Activated CD8-positive, alpha-beta memory T cell treated with anti-CD3 and anti-CD28 coated beads, Interleukin-2, amount 10 ng/mL, durations not matched to agents 7 days and 5 days (primary cell): Measurements from ENCODE around the gene PAK5. TPM values are rescaled to one million over a fixed set of nuclear protein-coding genes. Genes with fewer than 3 reads are reported as not detected.

Experiments
- ATAC-seq: fragments of 150-1000 bp; cut with Tn5 transposase; one replicate; pipeline ENCODE4 v1.10.0; 2021; ENCODE audit warnings: moderate library complexity
- CTCF ChIA-PET: fragments of 350-600 bp; sonication (Branson Sonifier 250); formaldehyde crosslinking; loops from one replicate; lab custom pipeline; 2021; ENCODE audit warnings: antibody characterized with exemption; lab: Charles Lee
- DNase-seq: peaks from one replicate; pipeline ENCODE4 v3.0.0-alpha.2; 2020
- H3K27ac Mint-ChIP-seq: one replicate; pipeline ENCODE4 v1.8.0; 2021; ENCODE audit warnings: mild to moderate bottlenecking, mixed read lengths
- H3K27me3 Mint-ChIP-seq: one replicate; pipeline ENCODE4 v1.8.0; 2021; ENCODE audit warnings: mixed read lengths
- H3K36me3 Mint-ChIP-seq: one replicate; pipeline ENCODE4 v1.8.0; 2021; ENCODE audit warnings: mild to moderate bottlenecking, mixed read lengths
- H3K4me1 Mint-ChIP-seq: one replicate; pipeline ENCODE4 v1.8.0; 2021; ENCODE audit warnings: mixed read lengths
- H3K4me3 Mint-ChIP-seq: one replicate; pipeline ENCODE4 v1.8.0; 2021; ENCODE audit warnings: mild to moderate bottlenecking, moderate library complexity, mixed read lengths
- H3K9me3 Mint-ChIP-seq: one replicate; pipeline ENCODE4 v1.8.0; 2022; ENCODE audit warnings: low read depth, mixed read lengths
- total RNA-seq, 2 experiments: library from RNA; stranded (reverse); gene quantifications; one replicate each; pipeline ENCODE4 v1.2.3, GENCODE V29; 2021

The PAK5 gene
- total RNA-seq, 2 experiments from 2014 or later: not detected

DNA sequence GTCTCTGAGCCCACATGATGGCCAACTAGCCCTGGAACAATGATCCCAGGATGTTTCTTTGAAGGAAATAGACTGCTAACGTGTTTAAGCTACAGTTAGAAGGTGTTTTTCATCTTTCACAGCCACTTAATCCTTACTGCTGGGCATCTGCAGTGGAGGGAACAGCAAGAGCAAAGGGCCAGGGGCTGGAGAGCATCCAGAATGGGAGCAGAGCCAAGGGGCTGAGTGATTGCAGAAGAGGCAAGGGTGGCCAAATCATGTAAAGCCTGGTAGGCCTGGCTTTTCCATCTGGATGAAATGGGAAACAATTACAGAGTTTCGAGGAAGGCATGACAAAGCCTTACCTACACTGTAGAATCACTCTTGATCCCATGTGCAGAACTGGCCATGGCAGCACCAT lies 343.2 kb downstream of the PAK5 start:
- no peak overlapping the region for H3K4me3 Mint-ChIP-seq
- H3K36me3 Mint-ChIP-seq: no peaks in the 10 kb centered on the region
- ATAC-seq (no peak), DNase-seq (no peak)
- H3K9me3 Mint-ChIP-seq: peaks cover 2% of the 10 kb centered on the region
- CTCF ChIA-PET: no interaction called here
- no peak overlapping the region for H3K27ac Mint-ChIP-seq
- H3K4me1 Mint-ChIP-seq: no peaks in the 10 kb centered on the region
- H3K27me3 Mint-ChIP-seq: no peaks in the 10 kb centered on the region

DNA sequence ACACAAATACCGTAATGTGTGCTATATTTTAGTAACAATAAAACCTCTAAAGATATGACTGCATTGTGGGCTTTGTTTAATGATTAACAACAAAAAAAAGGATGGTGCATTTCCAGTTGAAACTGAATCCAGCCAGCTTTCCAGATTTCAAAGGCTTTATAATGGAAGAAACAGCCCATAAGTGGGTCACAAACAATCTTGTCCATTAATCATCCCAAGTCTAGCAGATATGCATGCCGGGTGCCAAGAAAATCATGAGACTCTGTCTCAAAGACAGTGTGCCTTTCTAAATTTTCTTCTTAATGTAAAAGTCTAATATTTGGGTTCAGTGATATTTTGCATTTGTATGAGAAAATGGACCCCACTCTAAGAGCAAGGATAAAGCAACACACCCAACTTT lies 345.1 kb downstream of the PAK5 start:
- Mint-ChIP-seq H3K4me3 (no peak overlapping the region), H3K36me3 (no peaks in the 10 kb centered on the region), H3K27ac (no peak overlapping the region), H3K4me1 (no peaks in the 10 kb centered on the region), H3K9me3 (peaks cover 5% of the 10 kb centered on the region), H3K27me3 (no peaks in the 10 kb centered on the region)
- ATAC-seq (no peak), DNase-seq (no peak)
- CTCF ChIA-PET: no interaction called here

DNA sequence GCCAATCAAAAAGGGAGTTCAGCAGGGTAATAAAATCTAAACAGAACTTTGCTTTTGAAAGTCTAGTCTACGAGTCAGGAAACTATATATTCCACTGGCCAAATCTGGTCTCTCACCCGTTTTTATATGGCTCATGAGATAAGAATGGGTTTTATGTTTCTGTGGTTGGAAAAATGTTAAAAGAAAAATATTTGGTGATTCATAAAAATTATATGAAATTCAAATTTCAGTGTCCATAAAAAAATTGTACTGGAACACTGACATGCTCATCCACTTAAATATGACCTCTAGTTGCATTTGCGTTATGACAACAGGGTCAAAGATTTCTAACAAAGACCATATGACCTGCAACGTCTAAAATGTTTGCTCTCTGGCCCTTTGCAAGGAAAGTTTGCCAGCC lies 346.8 kb downstream of the PAK5 start:
- no peak overlapping the region for H3K27ac Mint-ChIP-seq
- ATAC-seq: no peak
- H3K9me3 Mint-ChIP-seq: peaks cover 5% of the 10 kb centered on the region
- no peaks in the 10 kb centered on the region for H3K4me1 Mint-ChIP-seq
- no peaks in the 10 kb centered on the region for H3K27me3 Mint-ChIP-seq
- no peaks in the 10 kb centered on the region for H3K36me3 Mint-ChIP-seq
- no peak for DNase-seq
- CTCF ChIA-PET: no interaction called here
- no peak overlapping the region for H3K4me3 Mint-ChIP-seq

DNA sequence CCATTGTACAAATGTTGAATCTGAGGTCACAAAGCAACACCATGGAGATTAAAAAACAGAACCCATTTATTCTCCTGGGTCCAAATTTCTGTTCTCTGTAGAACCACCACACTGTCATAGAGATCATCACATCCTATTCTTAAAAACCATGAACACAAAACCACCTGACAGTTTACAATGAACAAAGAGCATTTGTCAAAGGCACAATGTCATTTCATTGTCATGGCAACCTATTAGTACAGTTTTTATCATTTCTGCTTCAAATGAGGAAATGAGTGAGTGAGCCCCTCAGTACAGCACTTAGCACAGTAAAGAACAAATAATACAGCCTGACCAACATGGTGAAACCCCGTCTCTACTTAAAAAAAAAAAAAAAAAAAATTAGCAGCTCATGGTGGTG lies 347.6 kb downstream of the PAK5 start:
- DNase-seq (no peak), ATAC-seq (no peak)
- peaks cover 5% of the 10 kb centered on the region for H3K9me3 Mint-ChIP-seq
- H3K27ac Mint-ChIP-seq: no peak overlapping the region
- no peaks in the 10 kb centered on the region for H3K27me3 Mint-ChIP-seq
- H3K4me3 Mint-ChIP-seq: no peak overlapping the region
- H3K4me1 Mint-ChIP-seq: no peaks in the 10 kb centered on the region
- no peaks in the 10 kb centered on the region for H3K36me3 Mint-ChIP-seq
- CTCF ChIA-PET: no interaction called here

DNA sequence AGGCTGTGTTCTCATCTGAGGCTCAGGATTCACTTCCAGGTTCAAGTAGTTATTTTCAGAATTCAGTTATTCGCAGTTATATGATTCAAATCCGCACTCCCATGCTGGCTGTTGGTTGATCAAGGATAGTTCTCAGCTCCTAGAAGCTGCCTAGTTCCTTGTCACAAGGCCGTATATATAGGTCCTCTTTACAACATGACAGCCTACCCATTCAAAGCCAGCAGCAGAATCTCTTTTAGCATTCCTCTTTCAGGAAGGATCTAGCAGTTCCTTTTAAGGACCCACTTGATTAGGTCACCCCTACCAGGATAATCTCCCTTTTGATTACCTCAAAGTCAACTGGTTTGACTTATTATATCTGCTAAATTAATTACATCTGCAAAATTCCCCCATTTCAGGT lies 348.2 kb downstream of the PAK5 start:
- Mint-ChIP-seq H3K9me3 (peaks cover 5% of the 10 kb centered on the region), H3K27ac (no peak overlapping the region), H3K27me3 (no peaks in the 10 kb centered on the region), H3K4me3 (no peak overlapping the region), H3K36me3 (no peaks in the 10 kb centered on the region), H3K4me1 (no peaks in the 10 kb centered on the region)
- CTCF ChIA-PET: no interaction called here
- ATAC-seq (no peak), DNase-seq (no peak)

DNA sequence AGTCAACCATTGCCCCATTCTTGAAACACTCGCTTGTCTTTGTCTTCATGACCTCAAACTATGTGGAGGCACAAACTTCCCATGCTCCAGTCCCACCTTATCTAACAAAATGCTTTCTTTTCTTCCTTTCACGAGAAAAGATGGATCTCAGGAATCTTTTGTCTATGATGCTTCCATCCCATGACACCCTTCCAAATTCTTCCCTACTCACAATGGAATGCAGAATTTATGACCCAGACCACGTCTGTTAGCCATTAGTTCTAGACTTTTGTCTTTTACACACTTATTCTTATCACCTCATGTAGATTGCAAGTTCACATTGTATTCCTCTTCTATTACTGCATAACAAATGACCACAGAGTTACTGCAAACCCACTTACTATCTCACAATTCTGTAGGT lies 348.7 kb downstream of the PAK5 start:
- Mint-ChIP-seq H3K36me3 (no peaks in the 10 kb centered on the region), H3K4me1 (no peaks in the 10 kb centered on the region), H3K27ac (no peak overlapping the region), H3K9me3 (peaks cover 5% of the 10 kb centered on the region), H3K27me3 (no peaks in the 10 kb centered on the region), H3K4me3 (no peak overlapping the region)
- ATAC-seq: no peak
- CTCF ChIA-PET: no interaction called here
- DNase-seq: no peak

DNA sequence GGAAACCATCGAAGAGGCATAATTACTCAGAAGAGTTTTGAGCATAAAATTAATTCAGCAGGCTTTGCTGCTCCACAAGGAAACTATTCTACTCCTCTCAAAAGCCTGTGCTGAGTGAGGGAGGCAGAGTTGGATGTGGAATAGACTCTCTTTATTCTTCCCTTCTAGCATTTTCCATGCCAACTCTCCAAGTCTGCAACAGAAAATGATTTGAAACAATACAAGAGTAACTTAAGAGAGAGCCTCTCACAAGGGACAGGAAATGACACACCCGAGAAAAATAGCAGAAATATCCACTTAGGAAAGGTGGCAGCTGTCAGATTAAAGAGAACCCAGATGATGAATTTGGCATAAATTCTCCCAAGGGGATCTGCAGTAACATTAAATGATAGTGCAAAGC lies 350.8 kb downstream of the PAK5 start:
- no peak overlapping the region for H3K27ac Mint-ChIP-seq
- CTCF ChIA-PET: no interaction called here
- DNase-seq (no peak), ATAC-seq (no peak)
- no peaks in the 10 kb centered on the region for H3K4me1 Mint-ChIP-seq
- H3K27me3 Mint-ChIP-seq: no peaks in the 10 kb centered on the region
- peaks cover 3% of the 10 kb centered on the region for H3K9me3 Mint-ChIP-seq
- no peaks in the 10 kb centered on the region for H3K36me3 Mint-ChIP-seq
- H3K4me3 Mint-ChIP-seq: no peak overlapping the region

Other genes with a start within 250 kb of the PAK5 start
- 1 to 10 TPM; 4.8 to 7.3 TPM for gene ANKEF1, start 195.9 kb upstream of the PAK5 start, total RNA-seq